ENCODE measurements around the gene NCKAP5. TPM values are rescaled to one million over a fixed set of nuclear protein-coding genes. Genes with fewer than 3 reads are reported as not detected.

Gene NCKAP5
- total RNA-seq, 1 donor from 2014 or later: 2.7 TPM

GRCh38 chr2:132638313-132639040 lies 929.8 kb downstream of the NCKAP5 start:
- Mint-ChIP-seq H3K27me3 (ENCODE audit: low read depth, unreplicated experiment) (no peaks in the 10 kb centered on the region), H3K36me3 (ENCODE audit: low read depth, unreplicated experiment) (peaks cover 3% of the 10 kb centered on the region), H3K4me1 (ENCODE audit: low read depth, unreplicated experiment) (peaks cover 28% of the 10 kb centered on the region), H3K4me3 (ENCODE audit: unreplicated experiment) (no peak overlapping the region), H3K9me3 (ENCODE audit: unreplicated experiment) (peaks cover 3% of the 10 kb centered on the region), H3K27ac (ENCODE audit: unreplicated experiment) (no peak overlapping the region)
- no peak overlapping the region for H3K9ac ChIP-seq (ENCODE audit: low read length)
- H3K9me3 ChIP-seq (ENCODE audit: insufficient read depth, low read depth, low read length): no peaks in the 10 kb centered on the region
- no peaks in the 10 kb centered on the region for H3K27me3 ChIP-seq (ENCODE audit: insufficient read depth, low read length)
- DNase-seq (ENCODE audit: low read depth): no peak
- H3K4me2 ChIP-seq (ENCODE audit: low read length): no peak overlapping the region
- H3K4me3 ChIP-seq (ENCODE audit: insufficient read depth, low read depth, low read length): no peak overlapping the region
- H4K20me1 ChIP-seq (ENCODE audit: insufficient read depth, low read length): peaks cover 14% of the 10 kb centered on the region
- TF ChIP-seq EZH2 (IDR thresholded peaks at IDR 0.05; ENCODE audit: insufficient read depth, low read length): no peak
- TF ChIP-seq CTCF (IDR thresholded peaks at IDR 0.05; ENCODE audit: insufficient read depth, low read depth, low read length): no peak
- H2AFZ ChIP-seq (ENCODE audit: low read depth, low read length): no peak overlapping the region
- H3K27ac ChIP-seq (ENCODE audit: low read depth, low read length): no peak overlapping the region
- H3K36me3 ChIP-seq (ENCODE audit: insufficient read depth, low read length): no peaks in the 10 kb centered on the region
- no peaks in the 10 kb centered on the region for H3K4me1 ChIP-seq (ENCODE audit: insufficient read depth, low read length)
- no peak for FAIRE-seq
- peaks cover 9% of the 10 kb centered on the region for H3K79me2 ChIP-seq (ENCODE audit: insufficient read depth, low read length)

- Mint-ChIP-seq H3K27me3 (ENCODE audit: low read depth, unreplicated experiment) (no peaks in the 10 kb centered on the region), H3K27ac (ENCODE audit: unreplicated experiment) (no peak overlapping the region), H3K4me3 (ENCODE audit: unreplicated experiment) (no peak overlapping the region), H3K9me3 (ENCODE audit: unreplicated experiment) (peaks cover 5% of the 10 kb centered on the region), H3K4me1 (ENCODE audit: low read depth, unreplicated experiment) (peaks cover 35% of the 10 kb centered on the region), H3K36me3 (ENCODE audit: low read depth, unreplicated experiment) (peaks cover 3% of the 10 kb centered on the region)
- TF ChIP-seq CTCF (IDR thresholded peaks at IDR 0.05; ENCODE audit: insufficient read depth, low read depth, low read length) (no peak), EZH2 (IDR thresholded peaks at IDR 0.05; ENCODE audit: insufficient read depth, low read length) (no peak)
- Histone ChIP-seq H3K36me3 (ENCODE audit: insufficient read depth, low read length) (no peaks in the 10 kb centered on the region), H4K20me1 (ENCODE audit: insufficient read depth, low read length) (peaks cover 8% of the 10 kb centered on the region), H3K4me3 (ENCODE audit: insufficient read depth, low read depth, low read length) (no peak overlapping the region), H3K79me2 (ENCODE audit: insufficient read depth, low read length) (peaks cover 11% of the 10 kb centered on the region), H3K9ac (ENCODE audit: low read length) (no peak overlapping the region), H2AFZ (ENCODE audit: low read depth, low read length) (no peak overlapping the region), H3K9me3 (ENCODE audit: insufficient read depth, low read depth, low read length) (no peaks in the 10 kb centered on the region), H3K27ac (ENCODE audit: low read depth, low read length) (no peak overlapping the region), H3K4me1 (ENCODE audit: insufficient read depth, low read length) (peaks cover 5% of the 10 kb centered on the region), H3K4me2 (ENCODE audit: low read length) (no peak overlapping the region), H3K27me3 (ENCODE audit: insufficient read depth, low read length) (no peaks in the 10 kb centered on the region)
- FAIRE-seq (no peak), DNase-seq (ENCODE audit: low read depth) (no peak)
These were observed 931.9 kb downstream of the NCKAP5 start for GRCh38 chr2:132636346-132636745.

- no peaks in the 10 kb centered on the region for H3K36me3 ChIP-seq (ENCODE audit: insufficient read depth, low read length)
- Mint-ChIP-seq H3K36me3 (ENCODE audit: low read depth, unreplicated experiment) (peaks cover 7% of the 10 kb centered on the region), H3K27me3 (ENCODE audit: low read depth, unreplicated experiment) (no peaks in the 10 kb centered on the region), H3K9me3 (ENCODE audit: unreplicated experiment) (peaks cover 2% of the 10 kb centered on the region), H3K27ac (ENCODE audit: unreplicated experiment) (no peak overlapping the region), H3K4me3 (ENCODE audit: unreplicated experiment) (no peak overlapping the region), H3K4me1 (ENCODE audit: low read depth, unreplicated experiment) (peaks cover 28% of the 10 kb centered on the region)
- no peak overlapping the region for H3K27ac ChIP-seq (ENCODE audit: low read depth, low read length)
- peaks cover 8% of the 10 kb centered on the region for H4K20me1 ChIP-seq (ENCODE audit: insufficient read depth, low read length)
- peaks cover 5% of the 10 kb centered on the region for H3K4me1 ChIP-seq (ENCODE audit: insufficient read depth, low read length)
- no peaks in the 10 kb centered on the region for H3K9me3 ChIP-seq (ENCODE audit: insufficient read depth, low read depth, low read length)
- no peak for FAIRE-seq
- no peak overlapping the region for H2AFZ ChIP-seq (ENCODE audit: low read depth, low read length)
- no peak overlapping the region for H3K4me2 ChIP-seq (ENCODE audit: low read length)
- H3K9ac ChIP-seq (ENCODE audit: low read length): no peak overlapping the region
- H3K4me3 ChIP-seq (ENCODE audit: insufficient read depth, low read depth, low read length): no peak overlapping the region
- no peak for TF ChIP-seq EZH2 (IDR thresholded peaks at IDR 0.05; ENCODE audit: insufficient read depth, low read length)
- TF ChIP-seq CTCF (IDR thresholded peaks at IDR 0.05; ENCODE audit: insufficient read depth, low read depth, low read length): no peak
- peaks cover 11% of the 10 kb centered on the region for H3K79me2 ChIP-seq (ENCODE audit: insufficient read depth, low read length)
- no peak for DNase-seq (ENCODE audit: low read depth)
- H3K27me3 ChIP-seq (ENCODE audit: insufficient read depth, low read length): no peaks in the 10 kb centered on the region
These were observed 934.6 kb downstream of the NCKAP5 start for GRCh38 chr2:132633635-132634034.
